Urinary bladder (tissue), 4 donors: Measurements from ENCODE around the gene KLF13. TPM values are rescaled to one million over a fixed set of nuclear protein-coding genes. Genes with fewer than 3 reads are reported as not detected.

Source experiments
- DNase-seq: peaks from one replicate; pipeline ENCODE4 v3.0.0-alpha.2; 2015; ENCODE audit errors: extremely low spot score
- H3K27ac ChIP-seq: one replicate; pipeline ENCODE4 v1.5.1; 2013; ENCODE audit warnings: low read depth, mild to moderate bottlenecking, moderate library complexity
- H3K36me3 ChIP-seq: one replicate; pipeline ENCODE4 v1.6.1; 2013; ENCODE audit warnings: mild to moderate bottlenecking, moderate library complexity; ENCODE audit not compliant: insufficient read depth
- H3K4me1 ChIP-seq: one replicate; pipeline ENCODE4 v1.6.1; 2013; ENCODE audit warnings: mild to moderate bottlenecking, moderate library complexity; ENCODE audit not compliant: insufficient read depth
- H3K4me3 ChIP-seq: one replicate; pipeline ENCODE4 v1.5.1; 2013; ENCODE audit warnings: low read depth, low read length
- WGBS: extraction: QIAGEN DNeasy Blood & Tissue Kit; methylation state at CpG from one replicate; pipeline ENCODE4 v1.1.7; 2013; 5-methylcytosine and 5-hydroxymethylcytosine counted together
- polyA plus RNA-seq: library from polyadenylated mRNA; stranded (reverse); fragments of 200-250 nt; gene quantifications from one replicate; pipeline ENCODE4 v1.2.3, GENCODE V29; 2013
- total RNA-seq: library from RNA; depleted of rRNA; stranded (reverse); fragments of >200 nt; gene quantifications from one replicate; pipeline ENCODE4 v1.2.3, GENCODE V29; 2014
- donor health status: healthy with polysubstance abuse.
- donor health status: healthy.

The KLF13 gene
- total and polyA plus RNA-seq, 2 donors = 24.3 to 65.0 TPM

DNA sequence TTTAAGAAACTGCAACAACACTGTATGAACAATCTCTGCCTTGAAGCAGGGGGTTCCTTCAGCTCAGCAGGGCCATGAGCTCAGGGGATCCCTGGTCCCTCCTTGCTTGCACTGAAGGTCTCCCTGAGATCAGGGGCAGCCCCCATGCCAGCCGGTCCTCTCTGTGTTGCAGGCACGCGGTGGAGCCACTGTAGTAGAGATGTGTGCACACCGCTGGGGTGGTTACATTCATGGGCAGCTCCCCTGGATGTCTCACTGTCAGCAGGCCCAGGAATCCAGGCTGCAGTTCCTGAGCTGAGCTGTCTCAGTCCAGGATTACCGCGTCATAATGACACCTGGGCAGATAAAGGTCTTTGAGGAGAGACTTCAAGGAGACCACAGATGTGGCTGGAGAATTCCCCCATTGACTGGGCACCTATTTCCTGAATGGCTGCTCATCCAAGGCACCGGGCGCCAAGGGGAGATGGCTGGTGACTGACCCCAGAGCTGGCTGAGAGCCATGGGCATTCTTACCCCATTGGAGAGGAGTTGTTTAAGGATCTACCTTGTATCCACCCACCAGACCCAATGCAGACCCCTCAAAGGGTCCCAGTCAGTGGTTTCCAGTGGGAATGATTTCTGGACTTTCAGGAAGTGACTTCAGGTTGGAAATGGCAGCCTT, 10.4 kb upstream of the KLF13 start:
- Histone ChIP-seq H3K36me3 (no peaks in the 10 kb centered on the region), H3K4me3 (no peak overlapping the region), H3K4me1 (no peaks in the 10 kb centered on the region), H3K27ac (no peak overlapping the region)
- 87% methylated on average over 8 of the region's 8 CpGs for WGBS
- DNase-seq = no peak

DNA sequence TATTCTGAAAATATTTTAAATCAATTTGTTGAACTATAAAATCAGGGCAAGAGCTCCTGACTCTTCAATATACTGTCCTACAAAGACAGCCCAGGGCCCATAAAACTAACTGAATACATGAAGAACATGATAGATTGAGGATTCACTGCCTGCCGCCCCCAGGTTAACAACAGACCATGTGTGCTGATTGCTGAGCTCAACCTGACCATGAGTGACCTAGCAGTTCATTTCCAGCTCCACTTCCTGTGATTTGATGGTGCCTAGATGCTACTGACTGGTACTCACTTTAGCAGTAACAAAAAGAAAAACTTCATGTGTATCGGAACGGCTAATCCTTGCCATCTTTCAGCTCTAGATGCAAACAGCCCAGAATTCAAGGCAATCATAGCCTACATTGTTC, 9.6 kb upstream of the KLF13 start:
- Histone ChIP-seq H3K36me3 (no peaks in the 10 kb centered on the region), H3K4me3 (no peak overlapping the region), H3K4me1 (no peaks in the 10 kb centered on the region), H3K27ac (no peak overlapping the region)
- WGBS = 81% methylated on average over 3 of the region's 3 CpGs
- no peak for DNase-seq

DNA sequence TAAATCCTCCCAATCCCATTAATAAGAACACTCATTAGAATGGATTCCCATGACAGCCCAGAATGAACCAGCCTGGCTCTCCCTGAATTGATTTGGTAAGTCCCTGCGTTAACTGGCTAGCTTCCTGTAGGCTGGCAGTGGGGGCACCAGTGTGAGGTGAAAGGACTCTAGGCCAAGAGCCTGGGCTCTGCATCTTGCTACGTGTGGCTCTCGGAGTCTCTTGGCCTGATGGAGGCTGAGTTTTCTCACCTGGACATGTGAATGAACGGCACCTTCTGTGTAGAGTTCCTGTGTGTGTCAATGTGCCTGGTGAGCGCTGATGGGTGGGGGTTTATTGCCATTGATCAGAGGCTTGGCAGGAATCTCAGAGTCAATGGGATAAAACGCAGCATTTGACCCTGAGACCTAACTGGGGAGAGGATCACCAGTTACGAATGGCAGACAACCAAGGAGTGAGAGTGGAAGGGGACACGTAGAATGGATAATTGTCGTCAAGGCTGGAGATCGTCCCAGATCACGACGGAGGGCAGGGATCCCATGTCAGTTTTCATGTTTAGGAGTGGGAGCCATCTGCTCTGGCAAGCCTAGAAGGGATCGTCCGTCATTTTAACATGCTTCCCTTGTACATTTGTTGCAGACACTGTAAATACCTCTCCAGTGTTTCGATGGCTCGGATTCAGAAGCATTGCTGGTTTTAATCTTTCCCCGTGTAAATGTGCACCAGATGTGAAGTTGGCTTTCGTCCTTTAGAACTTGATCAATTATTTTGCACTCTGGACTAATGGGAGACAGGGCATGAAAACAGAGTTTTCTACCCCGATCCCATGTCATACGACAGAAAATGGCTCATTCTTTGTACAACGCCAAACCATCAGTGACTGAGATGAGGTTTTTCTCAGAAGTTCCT, 9.0 kb upstream of the KLF13 start:
- Histone ChIP-seq H3K4me3 (no peak overlapping the region), H3K36me3 (no peaks in the 10 kb centered on the region), H3K4me1 (no peaks in the 10 kb centered on the region), H3K27ac (no peak overlapping the region)
- 60% methylated on average over 21 of the region's 21 CpGs for WGBS
- DNase-seq = no peak

DNA sequence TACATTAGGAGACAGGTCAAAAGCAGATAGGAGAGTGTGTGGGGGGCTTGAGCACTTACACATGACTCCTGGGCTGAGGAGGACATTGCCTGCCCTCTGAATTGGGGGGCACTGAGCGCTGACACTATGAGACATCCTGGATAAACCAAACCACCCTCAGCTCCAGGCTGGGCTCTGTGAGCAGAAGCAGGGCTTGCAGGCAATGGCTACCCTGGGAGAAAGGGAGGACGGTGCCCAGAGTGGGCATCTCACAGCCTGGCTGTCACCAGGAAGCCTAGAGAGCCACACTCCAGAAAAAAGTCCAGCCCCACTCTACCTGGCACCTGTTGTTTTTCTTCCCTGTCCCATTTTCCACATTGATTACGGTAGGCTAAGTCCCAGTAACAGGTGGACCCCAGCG, 8.2 kb upstream of the KLF13 start:
- no peaks in the 10 kb centered on the region for H3K36me3 ChIP-seq
- DNase-seq = no peak
- no peak overlapping the region for H3K4me3 ChIP-seq
- no peak overlapping the region for H3K27ac ChIP-seq
- WGBS = 95% methylated on average over 4 of the region's 4 CpGs
- H3K4me1 ChIP-seq = no peaks in the 10 kb centered on the region

DNA sequence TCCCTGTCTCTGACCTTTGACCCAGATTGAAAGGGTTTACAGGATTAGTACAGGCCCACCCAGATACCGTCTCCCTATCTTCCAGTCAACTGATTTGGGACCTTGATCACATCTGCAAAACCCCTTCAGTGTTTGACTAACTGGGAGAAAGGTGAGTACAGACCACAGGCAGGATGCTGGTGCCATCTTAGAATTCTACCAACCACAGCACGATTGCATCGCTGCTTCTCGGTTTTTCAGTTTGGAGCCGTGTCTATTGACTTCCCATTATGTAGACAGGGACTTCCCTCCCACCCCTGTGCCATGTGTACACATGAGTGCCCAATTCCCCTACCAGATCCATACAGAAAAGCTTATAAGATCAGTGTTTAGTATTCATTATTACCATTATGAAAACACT, 6.6 kb upstream of the KLF13 start:
- WGBS = 82% methylated on average over 5 of the region's 5 CpGs
- H3K4me3 ChIP-seq = no peak overlapping the region
- H3K27ac ChIP-seq = no peak overlapping the region
- H3K36me3 ChIP-seq = no peaks in the 10 kb centered on the region
- no peaks in the 10 kb centered on the region for H3K4me1 ChIP-seq
- DNase-seq = no peak

DNA sequence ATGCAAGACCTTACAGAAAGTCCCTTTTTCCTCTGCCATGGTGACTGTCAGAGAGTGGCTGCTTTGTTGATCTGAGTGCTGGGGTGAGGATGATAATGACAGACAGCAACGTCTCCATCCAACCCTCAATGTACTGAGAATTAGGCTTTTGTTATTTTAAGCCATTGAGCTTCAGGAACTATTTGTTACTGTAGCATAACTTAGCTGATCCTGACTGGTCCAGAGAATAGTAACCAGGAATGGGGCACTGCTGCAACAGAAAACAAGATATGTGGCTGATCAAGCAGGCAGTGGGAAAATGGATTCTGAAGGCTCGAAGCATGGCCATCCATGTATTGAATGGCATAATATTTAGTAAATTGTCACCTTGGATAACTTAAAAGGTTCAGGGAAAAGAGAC, 5.2 kb upstream of the KLF13 start:
- Histone ChIP-seq H3K36me3 (no peaks in the 10 kb centered on the region), H3K4me1 (no peaks in the 10 kb centered on the region), H3K4me3 (no peak overlapping the region), H3K27ac (no peak overlapping the region)
- WGBS = 94% methylated on average over 2 of the region's 2 CpGs
- no peak for DNase-seq

DNA sequence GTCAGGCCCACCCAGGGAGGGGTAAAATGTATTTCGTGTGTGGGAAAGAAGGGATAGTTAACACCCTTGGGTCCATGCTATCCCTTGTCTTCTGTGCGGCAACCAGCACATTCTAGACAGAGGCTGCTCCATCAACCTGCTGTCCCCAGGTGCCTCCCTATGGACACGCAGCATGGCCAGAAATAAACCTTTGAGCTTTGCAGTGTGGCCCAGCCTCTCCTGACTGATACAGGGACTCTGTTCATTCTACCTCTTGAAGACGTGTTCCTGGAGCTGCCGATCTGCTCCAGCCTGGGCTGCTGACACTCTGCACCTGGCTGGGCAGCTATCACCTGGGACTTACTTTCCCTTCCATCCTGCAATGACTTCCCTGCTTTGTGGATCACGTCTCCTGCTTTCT, 4.1 kb upstream of the KLF13 start:
- DNase-seq = no peak
- no peak overlapping the region for H3K27ac ChIP-seq
- WGBS = 70% methylated on average over 6 of the region's 6 CpGs

DNA sequence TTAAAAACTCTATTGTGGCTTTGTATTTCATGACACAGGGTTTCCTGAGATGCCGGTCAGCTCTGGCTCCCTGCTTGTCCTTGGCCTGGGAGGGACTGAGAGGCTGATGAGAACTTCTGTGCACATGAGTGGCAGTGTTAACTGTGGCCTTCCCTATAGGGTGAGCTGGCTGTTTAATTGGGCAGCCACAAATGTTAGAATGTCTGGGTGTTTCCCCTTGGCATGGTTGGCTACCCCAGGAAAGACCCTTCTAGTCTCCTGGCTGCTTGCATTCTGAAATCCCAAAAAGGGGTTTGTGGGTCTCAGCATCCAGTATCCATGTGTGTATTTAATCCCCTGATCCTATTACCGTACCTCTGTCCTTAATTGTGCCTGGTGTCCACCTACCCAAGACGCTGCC, 3.0 kb upstream of the KLF13 start:
- no peaks in the 10 kb centered on the region for H3K36me3 ChIP-seq
- H3K4me3 ChIP-seq = no peak overlapping the region
- H3K27ac ChIP-seq = no peak overlapping the region
- H3K4me1 ChIP-seq = no peaks in the 10 kb centered on the region
- no peak for DNase-seq
- 90% methylated on average over 3 of the region's 3 CpGs for WGBS

More for the DNA sequence above, 4.1 kb upstream of the KLF13 start:
- Histone ChIP-seq H3K4me3 (no peak overlapping the region), H3K4me1 (no peaks in the 10 kb centered on the region), H3K36me3 (no peaks in the 10 kb centered on the region)

DNA sequence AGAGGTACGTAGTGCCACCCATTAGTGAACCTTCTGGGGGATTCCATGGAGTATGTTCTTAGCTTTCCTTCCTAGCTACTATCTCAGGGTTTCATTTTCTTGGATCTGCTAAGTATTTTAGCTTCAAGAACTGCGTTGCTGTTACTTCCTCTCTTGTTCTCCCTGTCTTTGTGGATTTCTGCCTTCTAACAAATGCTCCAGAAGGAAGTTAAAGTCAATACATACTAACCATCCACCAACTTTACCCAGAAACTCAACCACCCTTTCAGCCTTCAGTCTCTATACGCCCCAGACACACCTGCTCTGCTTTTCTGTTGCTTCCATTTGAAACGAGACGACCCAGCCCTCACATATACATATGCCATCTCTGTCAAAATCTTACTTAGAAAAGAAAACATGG, 2.4 kb upstream of the KLF13 start:
- 73% methylated on average over 5 of the region's 5 CpGs for WGBS
- no peak overlapping the region for H3K4me3 ChIP-seq
- no peak overlapping the region for H3K27ac ChIP-seq
- DNase-seq = no peak
- H3K36me3 ChIP-seq = no peaks in the 10 kb centered on the region
- peaks cover 2% of the 10 kb centered on the region for H3K4me1 ChIP-seq

DNA sequence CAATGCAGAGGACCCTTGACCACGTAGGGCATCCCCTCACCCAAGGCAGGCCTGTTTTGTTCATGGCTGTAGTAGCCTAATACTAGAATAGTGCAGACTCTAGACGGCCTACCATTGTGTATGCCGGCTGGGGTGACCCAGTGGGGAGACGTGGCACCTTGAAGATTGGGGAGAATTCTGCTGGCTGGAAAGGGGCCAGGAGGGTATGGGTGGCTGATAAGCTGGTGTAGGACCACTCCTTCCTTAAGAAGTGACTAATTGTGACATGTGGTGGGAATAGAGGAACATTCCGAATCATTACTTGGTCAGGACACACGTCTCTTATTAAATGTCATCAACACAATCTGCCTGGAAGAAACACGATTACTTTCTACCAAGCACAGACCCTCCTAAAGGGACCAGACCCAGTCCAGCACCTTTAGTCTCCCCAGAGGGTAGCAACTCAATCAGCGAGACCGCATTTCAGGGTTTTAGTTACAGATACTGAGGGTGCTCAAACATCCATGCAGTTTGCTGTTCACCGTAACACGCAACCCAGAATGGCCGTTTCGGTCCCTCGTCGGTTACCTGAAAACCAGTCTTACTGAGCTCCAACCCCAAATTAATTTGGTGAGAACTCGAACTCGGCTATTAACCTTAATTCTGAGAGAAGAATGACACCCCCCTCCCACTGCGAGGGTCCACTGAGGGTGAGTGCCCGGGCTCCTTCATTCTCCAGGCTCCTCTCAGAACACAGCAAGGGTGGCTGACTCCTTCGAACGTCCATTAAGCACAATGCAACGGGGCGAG, 1.6 kb upstream of the KLF13 start:
- H3K36me3 ChIP-seq = no peaks in the 10 kb centered on the region
- WGBS = 60% methylated on average over 23 of the region's 23 CpGs
- H3K4me3 ChIP-seq = peak overlapping the region; percentile 77
- H3K4me1 ChIP-seq = peaks cover 2% of the 10 kb centered on the region
- peak overlapping the region; percentile 99 for H3K27ac ChIP-seq
- DNase-seq = no peak

DNA sequence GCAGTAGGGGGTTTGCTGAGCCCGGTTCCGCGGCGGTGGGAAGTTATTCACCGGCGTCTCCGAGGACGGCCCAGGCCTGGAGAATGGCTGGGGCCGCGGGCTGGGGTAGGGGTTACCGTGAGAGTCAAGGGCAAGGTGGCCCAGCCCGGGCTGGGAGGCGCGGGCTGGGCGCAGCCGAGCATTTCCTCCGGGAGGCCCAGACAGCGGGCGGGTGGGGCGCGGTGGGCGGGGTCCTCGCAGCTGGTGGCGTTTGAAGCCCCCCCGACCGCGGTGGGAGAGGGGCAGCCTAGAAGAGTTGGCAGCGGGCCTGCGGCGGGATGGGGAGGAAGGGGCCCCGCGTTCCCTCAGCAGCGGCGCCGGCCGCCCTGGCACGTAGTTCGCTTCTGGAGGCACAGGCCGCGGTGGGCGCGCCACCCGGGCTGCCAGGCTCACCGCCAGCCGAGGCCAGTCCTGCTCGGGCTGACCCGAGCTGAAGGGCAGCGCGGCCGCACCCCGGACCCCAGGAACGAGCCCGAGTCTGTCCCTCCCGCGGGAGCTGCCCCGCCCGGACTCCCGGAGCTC, 960 bp upstream of the KLF13 start:
- Histone ChIP-seq H3K27ac (peak overlapping the region; percentile 99), H3K4me1 (peaks cover 2% of the 10 kb centered on the region), H3K4me3 (peak overlapping the region; percentile 77), H3K36me3 (no peaks in the 10 kb centered on the region)
- under 1% methylated on average over 58 of the region's 58 CpGs for WGBS
- DNase-seq = no peak

DNA sequence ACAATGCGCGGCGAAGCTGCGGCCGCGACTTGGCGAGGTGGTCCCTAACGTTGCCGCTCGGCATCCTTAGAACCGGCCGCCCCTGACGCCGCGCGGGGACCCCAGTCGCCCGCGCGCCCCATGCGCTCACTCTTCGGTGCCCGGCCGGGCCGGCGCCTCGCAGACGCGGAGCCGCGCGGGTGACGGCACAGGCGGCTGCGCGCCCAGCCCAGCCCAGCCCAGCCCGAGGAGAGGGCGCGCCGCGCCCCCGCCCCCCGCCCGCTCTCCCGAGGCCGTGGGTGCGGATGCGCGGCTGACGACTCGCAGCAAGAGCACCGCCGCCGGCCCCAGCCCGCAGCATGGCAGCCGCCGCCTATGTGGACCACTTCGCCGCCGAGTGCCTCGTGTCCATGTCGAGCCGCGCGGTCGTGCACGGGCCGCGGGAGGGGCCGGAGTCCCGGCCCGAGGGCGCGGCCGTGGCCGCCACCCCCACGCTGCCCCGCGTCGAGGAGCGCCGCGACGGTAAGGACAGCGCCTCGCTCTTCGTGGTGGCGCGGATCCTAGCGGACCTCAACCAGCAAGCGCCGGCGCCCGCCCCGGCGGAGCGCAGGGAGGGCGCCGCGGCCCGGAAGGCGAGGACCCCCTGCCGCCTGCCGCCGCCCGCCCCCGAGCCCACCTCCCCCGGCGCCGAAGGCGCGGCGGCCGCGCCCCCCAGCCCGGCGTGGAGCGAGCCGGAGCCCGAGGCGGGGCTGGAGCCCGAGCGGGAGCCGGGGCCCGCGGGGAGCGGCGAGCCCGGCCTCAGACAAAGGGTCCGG, 437 bp downstream of the KLF13 start:
- under 1% methylated on average over 130 of the region's 130 CpGs for WGBS
- H3K4me3 ChIP-seq = peak overlapping the region; percentile 95
- H3K36me3 ChIP-seq = no peaks in the 10 kb centered on the region
- no peak for DNase-seq
- H3K4me1 ChIP-seq = peaks cover 7% of the 10 kb centered on the region
- peak overlapping the region; percentile 99 for H3K27ac ChIP-seq
